Adrenal gland (tissue), 12 donors: ENCODE data around the gene NRDC. TPM values are rescaled to one million over a fixed set of nuclear protein-coding genes. Genes with fewer than 3 reads are reported as not detected.

Experiments
- DNase-seq, 7 donors: peaks; one replicate each; pipeline ENCODE4 v3.0.0-alpha.2; 2019 to 2020
- H3K27ac ChIP-seq, 5 donors: fragments of 200-600 bp; sonication (generic) in 4 of 5; 1 replicate in 3 of 5; 2 replicates in 2 of 5; pipeline versions ENCODE4 v1.5.1 to v1.8.0; 2016 to 2020; ENCODE audit warnings: mild to moderate bottlenecking in 1 of 5
- H3K27me3 ChIP-seq: fragments of 200-600 bp; 2 replicates; pipeline ENCODE4 v1.8.0; 2021
- H3K36me3 ChIP-seq, 2 donors: fragments of 200-600 bp; replicated peaks in 1 of 2; 1 replicate in 1 of 2; 2 replicates in 1 of 2; pipeline versions ENCODE4 v1.5.1 to v1.8.0; 2018 to 2022
- H3K4me1 ChIP-seq, 2 donors: fragments of 200-600 bp; replicated peaks in 1 of 2; 1 replicate in 1 of 2; 2 replicates in 1 of 2; pipeline versions ENCODE4 v1.5.1 to v1.8.0; 2018 to 2021
- H3K4me3 ChIP-seq, 4 donors: fragments of 200-600 bp; sonication (generic) in 3 of 4; one replicate each; pipeline ENCODE4 v1.5.1; 2016 to 2018
- H3K9me3 ChIP-seq, 3 donors: fragments of 200-600 bp; sonication (generic) in 1 of 3; replicated peaks in 1 of 3; 1 replicate in 2 of 3; 2 replicates in 1 of 3; pipeline versions ENCODE4 v1.5.1 to v1.8.0; 2016 to 2021
- POLR2A ChIP-seq, 2 donors: fragments of 450-650 bp; IDR thresholded peaks; one replicate each; pipeline ENCODE4 v1.6.1; 2017; ENCODE audit warnings: antibody characterized with exemption in 2 of 2, mild to moderate bottlenecking in 2 of 2, moderate library complexity in 1 of 2
- WGBS, 4 donors: extraction: QIAGEN DNeasy Blood & Tissue Kit in 2 of 4; methylation state at CpG; one replicate each; pipeline versions ENCODE4 v1.1.5 to v1.1.7; 2013 to 2017; 5-methylcytosine and 5-hydroxymethylcytosine counted together
- intact Hi-C, 2 donors: fragments of 100-400 bp; cut with DNase I; formaldehyde crosslinking; loops; one replicate each; pipeline versions ENCODE4 v1.14.1 to v1.15.0; 2022 to 2023
- polyA plus RNA-seq, 3 donors: library from polyadenylated mRNA; stranded (reverse); fragments of 200-250 nt in 2 of 3; fragments of 350-450 nt in 1 of 3; fragmentation: Illumina TruSeq in 1 of 3; extraction: RNeasy Lipid Tissue Mini Kit (QIAGEN cat#74804) in 1 of 3; gene quantifications; one replicate each; pipeline ENCODE4 v1.2.3, GENCODE V29; 2013 to 2014
- total RNA-seq, 9 donors: library from RNA; depleted of rRNA in 4 of 9; stranded (reverse); fragments of >200 nt in 4 of 9; fragments of 120-200 nt in 1 of 9; fragmentation: NEBNext Ultra II Directional in 1 of 9; extraction: Animal tissue kit (Norgen Biotek cat#: 25700) in 1 of 9; gene quantifications; one replicate each; pipeline versions ENCODE4 v1.1.0 to v1.2.4, GENCODE V29; 2013 to 2023
- TF ChIP-seq, protein P1 (sequence below), 6 experiments: fragments of 450-650 bp in 4 of 6; fragments of 200-600 bp in 2 of 6; sonication (generic) in 1 of 6; IDR thresholded peaks; 1 replicate in 5 of 6; 2 replicates in 1 of 6; pipeline versions ENCODE4 v1.5.1 to v1.8.0; 2016 to 2021; ENCODE audit warnings: antibody characterized with exemption in 6 of 6, mild to moderate bottlenecking in 2 of 6, moderate library complexity in 1 of 6
- donor health status: healthy with polysubstance abuse.
- donor health status: Bipolar disorder and iron deficiency.
- donor health status: DM: yes; HTN: yes; CAD: no.
- donor health status: DM: no; HTN: no; CAD: no.
- donor health status: DM: no; HTN: no; CAD: no.
- donor health status: DM: yes; HTN: yes; CAD: no.

The NRDC gene
- total and polyA plus RNA-seq, 12 donors = 49.5 to 373 (median 119) TPM

GRCh38 chr1:51861669-51862068, 16.9 kb downstream of the NRDC start:
- no peak overlapping the region for H3K27ac ChIP-seq
- H3K36me3 ChIP-seq = no peaks in the 10 kb centered on the region
- no peak for TF ChIP-seq POLR2A (IDR thresholded peaks at IDR 0.05)
- TF ChIP-seq, protein P1, sequence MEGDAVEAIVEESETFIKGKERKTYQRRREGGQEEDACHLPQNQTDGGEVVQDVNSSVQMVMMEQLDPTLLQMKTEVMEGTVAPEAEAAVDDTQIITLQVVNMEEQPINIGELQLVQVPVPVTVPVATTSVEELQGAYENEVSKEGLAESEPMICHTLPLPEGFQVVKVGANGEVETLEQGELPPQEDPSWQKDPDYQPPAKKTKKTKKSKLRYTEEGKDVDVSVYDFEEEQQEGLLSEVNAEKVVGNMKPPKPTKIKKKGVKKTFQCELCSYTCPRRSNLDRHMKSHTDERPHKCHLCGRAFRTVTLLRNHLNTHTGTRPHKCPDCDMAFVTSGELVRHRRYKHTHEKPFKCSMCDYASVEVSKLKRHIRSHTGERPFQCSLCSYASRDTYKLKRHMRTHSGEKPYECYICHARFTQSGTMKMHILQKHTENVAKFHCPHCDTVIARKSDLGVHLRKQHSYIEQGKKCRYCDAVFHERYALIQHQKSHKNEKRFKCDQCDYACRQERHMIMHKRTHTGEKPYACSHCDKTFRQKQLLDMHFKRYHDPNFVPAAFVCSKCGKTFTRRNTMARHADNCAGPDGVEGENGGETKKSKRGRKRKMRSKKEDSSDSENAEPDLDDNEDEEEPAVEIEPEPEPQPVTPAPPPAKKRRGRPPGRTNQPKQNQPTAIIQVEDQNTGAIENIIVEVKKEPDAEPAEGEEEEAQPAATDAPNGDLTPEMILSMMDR (IDR thresholded peaks at IDR 0.05) = no peak
- H3K9me3 ChIP-seq = no peaks in the 10 kb centered on the region
- no peak overlapping the region for H3K4me3 ChIP-seq
- peaks cover 0 to 6% of the 10 kb centered on the region in 2 donors for H3K4me1 ChIP-seq
- intact Hi-C loops = no loop called here
- no peaks in the 10 kb centered on the region for H3K27me3 ChIP-seq
- no peak for DNase-seq
- WGBS, 4 donors = 94 to 96% (median 94%) methylated on average over 5 of the region's 5 CpGs

DNA sequence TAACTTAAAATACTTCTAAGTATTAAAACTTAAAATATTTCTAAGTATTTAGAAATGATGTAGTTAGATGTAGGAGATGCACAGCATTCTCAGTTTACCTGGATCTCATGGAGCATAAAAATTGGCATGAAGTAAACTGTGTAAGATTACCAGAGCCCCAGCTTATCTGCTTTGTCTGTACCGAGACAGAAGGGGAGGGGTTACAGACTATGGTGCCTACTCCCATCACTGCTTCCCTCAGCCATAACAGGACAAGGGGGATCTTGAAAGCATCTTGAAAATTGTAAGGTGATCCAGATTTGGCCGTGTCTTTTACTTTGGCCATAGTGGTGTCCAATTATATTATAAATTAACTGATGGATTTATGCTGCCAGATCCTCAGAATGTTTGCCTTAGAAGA, 18.8 kb downstream of the NRDC start:
- 81 to 92% (median 85%) methylated on average over 2 of the region's 2 CpGs for WGBS, 4 donors
- TF ChIP-seq, protein P1 (IDR thresholded peaks at IDR 0.05) = no peak
- TF ChIP-seq POLR2A (IDR thresholded peaks at IDR 0.05) = no peak
- intact Hi-C loops = loop anchor here in 1 of 2 donors (10.0 kb wide), 1 partner anchor 65 kb away; no protein-coding TSS in a partner anchor

GRCh38 chr1:51859333-51859732, 19.2 kb downstream of the NRDC start:
- DNase-seq = no peak
- Histone ChIP-seq H3K36me3 (no peaks in the 10 kb centered on the region), H3K4me3 (no peak overlapping the region), H3K4me1 (no peaks in the 10 kb centered on the region), H3K9me3 (no peaks in the 10 kb centered on the region), H3K27ac (no peak overlapping the region), H3K27me3 (no peaks in the 10 kb centered on the region)
- TF ChIP-seq POLR2A (IDR thresholded peaks at IDR 0.05) = no peak
- TF ChIP-seq, protein P1 (IDR thresholded peaks at IDR 0.05) = no peak
- 88 to 100% (median 96%) methylated on average over 2 of the region's 2 CpGs for WGBS, 4 donors
- intact Hi-C loops = loop anchor here in 1 of 2 donors (10.0 kb wide), 1 partner anchor 65 kb away; no protein-coding TSS in a partner anchor

More for the DNA sequence above, 18.8 kb downstream of the NRDC start:
- no peak for DNase-seq
- Histone ChIP-seq H3K27ac (no peak overlapping the region), H3K36me3 (no peaks in the 10 kb centered on the region), H3K27me3 (no peaks in the 10 kb centered on the region), H3K9me3 (no peaks in the 10 kb centered on the region), H3K4me3 (no peak overlapping the region), H3K4me1 (no peaks in the 10 kb centered on the region)

GRCh38 chr1:51858892-51859291, 19.6 kb downstream of the NRDC start:
- TF ChIP-seq POLR2A (IDR thresholded peaks at IDR 0.05) = no peak
- TF ChIP-seq, protein P1 (IDR thresholded peaks at IDR 0.05) = no peak
- H3K4me3 ChIP-seq = no peak overlapping the region
- no peak for DNase-seq
- no peaks in the 10 kb centered on the region for H3K36me3 ChIP-seq
- intact Hi-C loops = loop anchor here in 1 of 2 donors (10.0 kb wide), 1 partner anchor 64 kb away; no protein-coding TSS in a partner anchor
- WGBS, 4 donors = 85 to 93% (median 88%) methylated on average over 1 of the region's 1 CpG
- H3K27ac ChIP-seq = no peak overlapping the region
- no peaks in the 10 kb centered on the region for H3K9me3 ChIP-seq
- no peaks in the 10 kb centered on the region for H3K27me3 ChIP-seq
- no peaks in the 10 kb centered on the region for H3K4me1 ChIP-seq
